Type B pancreatic cell (in vitro differentiated cells): Measurements from ENCODE around the gene CABP7. TPM values are rescaled to one million over a fixed set of nuclear protein-coding genes. Genes with fewer than 3 reads are reported as not detected.

Experiments
- DNase-seq: peaks from one replicate; pipeline ENCODE4 v3.0.0; 2021; ENCODE audit warnings: mixed read lengths; ENCODE audit not compliant: unreplicated experiment; ENCODE audit errors: extremely low spot score
- H3K27ac Mint-ChIP-seq: 2 replicates; pipeline ENCODE4 v1.8.0; 2021; ENCODE audit warnings: mild to moderate bottlenecking, mixed read lengths
- H3K27me3 Mint-ChIP-seq: 2 replicates; pipeline ENCODE4 v1.8.0; 2021; ENCODE audit warnings: mixed read lengths
- H3K36me3 Mint-ChIP-seq: 2 replicates; pipeline ENCODE4 v1.8.0; 2021; ENCODE audit warnings: mixed read lengths
- H3K4me1 Mint-ChIP-seq: one replicate; pipeline ENCODE4 v1.8.0; 2021; ENCODE audit warnings: mixed read lengths; ENCODE audit not compliant: unreplicated experiment
- H3K4me3 Mint-ChIP-seq: 2 replicates; pipeline ENCODE4 v1.8.0; 2021; ENCODE audit warnings: mild to moderate bottlenecking, mixed read lengths
- H3K9me3 Mint-ChIP-seq: 2 replicates; pipeline ENCODE4 v1.8.0; 2021; ENCODE audit warnings: mixed read lengths
- CTCF ChIP-seq: fragments of 200-600 bp; sonication (generic); conservative IDR thresholded peaks from 2 replicates; pipeline ENCODE4 v1.5.0; 2021; ENCODE audit warnings: antibody characterized with exemption, mild to moderate bottlenecking
- total RNA-seq: library from RNA; stranded (reverse); gene quantifications from 2 replicates; pipeline ENCODE4 v1.2.1, GENCODE V29; 2021; ENCODE audit warnings: low replicate concordance

Gene CABP7
- total RNA-seq, 1 donor from 2014 or later, result 1.7 TPM

GRCh38 chr22:29691636-29692326 is 28.0 kb upstream of the CABP7 start:
- H3K9me3 Mint-ChIP-seq, result no peaks in the 10 kb centered on the region
- no peak for TF ChIP-seq CTCF
- no peak overlapping the region for H3K27ac Mint-ChIP-seq
- H3K4me1 Mint-ChIP-seq, result peaks cover 36% of the 10 kb centered on the region
- no peaks in the 10 kb centered on the region for H3K27me3 Mint-ChIP-seq
- peaks cover 3% of the 10 kb centered on the region for H3K36me3 Mint-ChIP-seq
- DNase-seq, result no peak
- H3K4me3 Mint-ChIP-seq, result no peak overlapping the region

- H3K9me3 Mint-ChIP-seq, result no peaks in the 10 kb centered on the region
- no peak for TF ChIP-seq CTCF
- H3K4me3 Mint-ChIP-seq, result no peak overlapping the region
- no peak overlapping the region for H3K27ac Mint-ChIP-seq
- no peak for DNase-seq
- H3K36me3 Mint-ChIP-seq, result no peaks in the 10 kb centered on the region
- peaks cover 31% of the 10 kb centered on the region for H3K4me1 Mint-ChIP-seq
- no peaks in the 10 kb centered on the region for H3K27me3 Mint-ChIP-seq
Observed at GRCh38 chr22:29692327-29692640, 27.5 kb upstream of the CABP7 start.

GRCh38 chr22:29693161-29693560 is 26.6 kb upstream of the CABP7 start:
- Mint-ChIP-seq H3K36me3 (no peaks in the 10 kb centered on the region), H3K4me3 (no peak overlapping the region), H3K4me1 (peaks cover 26% of the 10 kb centered on the region), H3K27me3 (no peaks in the 10 kb centered on the region), H3K27ac (no peak overlapping the region), H3K9me3 (no peaks in the 10 kb centered on the region)
- no peak for DNase-seq
- TF ChIP-seq CTCF, result no peak

GRCh38 chr22:29693671-29694070 is 26.1 kb upstream of the CABP7 start:
- no peaks in the 10 kb centered on the region for H3K9me3 Mint-ChIP-seq
- DNase-seq, result no peak
- peaks cover 22% of the 10 kb centered on the region for H3K4me1 Mint-ChIP-seq
- H3K36me3 Mint-ChIP-seq, result no peaks in the 10 kb centered on the region
- TF ChIP-seq CTCF, result no peak
- H3K27me3 Mint-ChIP-seq, result no peaks in the 10 kb centered on the region
- no peak overlapping the region for H3K27ac Mint-ChIP-seq
- no peak overlapping the region for H3K4me3 Mint-ChIP-seq

- no peak for DNase-seq
- peaks cover 2% of the 10 kb centered on the region for H3K27me3 Mint-ChIP-seq
- peaks cover 9% of the 10 kb centered on the region for H3K4me1 Mint-ChIP-seq
- no peak overlapping the region for H3K27ac Mint-ChIP-seq
- TF ChIP-seq CTCF, result no peak
- no peaks in the 10 kb centered on the region for H3K9me3 Mint-ChIP-seq
- no peak overlapping the region for H3K4me3 Mint-ChIP-seq
- no peaks in the 10 kb centered on the region for H3K36me3 Mint-ChIP-seq
Observed at GRCh38 chr22:29695129-29695926, 24.5 kb upstream of the CABP7 start.
